Gastroesophageal sphincter (tissue), 4 donors: ENCODE measurements around the gene MTREX. TPM values are rescaled to one million over a fixed set of nuclear protein-coding genes. Genes with fewer than 3 reads are reported as not detected.
A peak's percentile ranks its signal among the peaks of the same experiment; 100 is the strongest.

Experiments used
- ATAC-seq: fragments of 150-250 bp; one replicate; pipeline ENCODE4 v1.9.1; 2016; ENCODE audit warnings: mild to moderate bottlenecking, moderate library complexity
- H3K27ac ChIP-seq, 4 donors: fragments of 200-600 bp; sonication (generic) in 3 of 4; 1 replicate in 3 of 4; 2 replicates in 1 of 4; pipeline ENCODE4 v1.5.1; 2016 to 2019
- H3K27me3 ChIP-seq: fragments of 200-600 bp; sonication (generic); one replicate; pipeline ENCODE4 v1.5.1; 2019
- H3K36me3 ChIP-seq, 2 donors: fragments of 200-600 bp; sonication (generic); one replicate each; pipeline ENCODE4 v1.5.1; 2019; ENCODE audit warnings: control low read depth in 1 of 2
- H3K4me1 ChIP-seq, 3 donors: fragments of 200-600 bp; sonication (generic); 1 replicate in 2 of 3; 2 replicates in 1 of 3; pipeline ENCODE4 v1.5.1; 2016 to 2019; ENCODE audit warnings: control low read depth in 2 of 3
- H3K4me3 ChIP-seq, 2 donors: fragments of 200-600 bp; sonication (generic); one replicate each; pipeline ENCODE4 v1.5.1; 2019; ENCODE audit warnings: mild to moderate bottlenecking in 1 of 2, moderate library complexity in 1 of 2
- H3K9me3 ChIP-seq, 3 donors: fragments of 200-600 bp; sonication (generic); one replicate each; pipeline ENCODE4 v1.5.1; 2017 to 2019; ENCODE audit warnings: control low read depth in 2 of 3
- CTCF ChIP-seq, 4 experiments: fragments of 200-600 bp in 2 of 4; fragments of 450-650 bp in 2 of 4; sonication (generic) in 1 of 4; IDR thresholded peaks; one replicate each; pipeline ENCODE4 v1.5.1; 2017 to 2019; ENCODE audit warnings: antibody characterized with exemption in 4 of 4, mild to moderate bottlenecking in 2 of 4, moderate library complexity in 2 of 4
- EP300 ChIP-seq: sonication (generic); formaldehyde crosslinking; IDR thresholded peaks from one replicate; pipeline ENCODE4 v1.6.1; 2017; ENCODE audit warnings: antibody characterized with exemption, mild to moderate bottlenecking
- POLR2A ChIP-seq, 2 donors: fragments of 450-650 bp; IDR thresholded peaks; one replicate each; pipeline ENCODE4 v1.6.1; 2017; ENCODE audit warnings: antibody characterized with exemption in 2 of 2, mild to moderate bottlenecking in 2 of 2, moderate library complexity in 1 of 2
- POLR2AphosphoS5 ChIP-seq: sonication (generic); formaldehyde crosslinking; IDR thresholded peaks from one replicate; pipeline ENCODE4 v1.6.1; 2017; ENCODE audit warnings: antibody characterized with exemption
- WGBS, 2 donors: methylation state at CpG; one replicate each; pipeline ENCODE4 v1.1.5; 2018; ENCODE audit warnings: low coverage in 1 of 2; 5-methylcytosine and 5-hydroxymethylcytosine counted together
- total RNA-seq, 4 donors: library from RNA; depleted of rRNA; stranded (reverse); fragments of >200 nt; gene quantifications; one replicate each; pipeline ENCODE4 v1.1.0, GENCODE V29; 2016

Gene MTREX
- total RNA-seq, 4 donors from 2014 or later: 55.7 to 93.2 (median 61.5) TPM

- no peaks in the 10 kb centered on the region for H3K9me3 ChIP-seq
- TF ChIP-seq POLR2AphosphoS5 (no peak), POLR2A (IDR thresholded peaks at IDR 0.05) (no peak), CTCF (IDR thresholded peaks at IDR 0.05) (no peak), EP300 (no peak)
- no peak overlapping the region for H3K27ac ChIP-seq
- peaks cover 0 to 21% of the 10 kb centered on the region in 2 donors for H3K36me3 ChIP-seq
- no peak overlapping the region for H3K4me3 ChIP-seq
- peaks cover 0 to 13% (median 0%) of the 10 kb centered on the region in 3 donors for H3K4me1 ChIP-seq
- H3K27me3 ChIP-seq: no peaks in the 10 kb centered on the region
- no peak for ATAC-seq
- 100% methylated on average over 1 of the region's 1 CpG for WGBS, 2 donors
Measured at GRCh38 chr5:55411876-55412275, 104.1 kb downstream of the MTREX start.

- no peak for ATAC-seq
- H3K4me3 ChIP-seq: no peak overlapping the region
- peaks cover 0 to 21% of the 10 kb centered on the region in 2 donors for H3K36me3 ChIP-seq
- no peaks in the 10 kb centered on the region for H3K27me3 ChIP-seq
- TF ChIP-seq POLR2A (IDR thresholded peaks at IDR 0.05) (no peak), CTCF (IDR thresholded peaks at IDR 0.05) (no peak), EP300 (no peak), POLR2AphosphoS5 (no peak)
- H3K9me3 ChIP-seq: no peaks in the 10 kb centered on the region
- H3K27ac ChIP-seq: no peak overlapping the region
- 86 to 89% methylated on average over 2 of the region's 2 CpGs for WGBS, 2 donors
- peaks cover 0 to 8% (median 0%) of the 10 kb centered on the region in 3 donors for H3K4me1 ChIP-seq
Measured at GRCh38 chr5:55413644-55414043, 105.9 kb downstream of the MTREX start.

- peaks cover 0 to 21% of the 10 kb centered on the region in 2 donors for H3K36me3 ChIP-seq
- H3K4me3 ChIP-seq: no peak overlapping the region
- H3K27me3 ChIP-seq: no peaks in the 10 kb centered on the region
- H3K27ac ChIP-seq: no peak overlapping the region
- H3K9me3 ChIP-seq: no peaks in the 10 kb centered on the region
- ATAC-seq: no peak
- TF ChIP-seq POLR2AphosphoS5 (no peak), CTCF (IDR thresholded peaks at IDR 0.05) (no peak), EP300 (no peak), POLR2A (IDR thresholded peaks at IDR 0.05) (no peak)
- H3K4me1 ChIP-seq: peaks cover 0 to 22% (median 4%) of the 10 kb centered on the region in 3 donors
Measured at GRCh38 chr5:55415071-55415470, 107.3 kb downstream of the MTREX start.

- ATAC-seq: no peak
- TF ChIP-seq CTCF (IDR thresholded peaks at IDR 0.05) (no peak), POLR2AphosphoS5 (no peak), EP300 (no peak), POLR2A (IDR thresholded peaks at IDR 0.05) (no peak)
- H3K4me3 ChIP-seq: no peak overlapping the region
- no peaks in the 10 kb centered on the region for H3K27me3 ChIP-seq
- H3K36me3 ChIP-seq: peaks cover 0 to 14% of the 10 kb centered on the region in 2 donors
- no peak overlapping the region for H3K27ac ChIP-seq
- H3K9me3 ChIP-seq: no peaks in the 10 kb centered on the region
- H3K4me1 ChIP-seq: peaks cover 7 to 33% (median 9%) of the 10 kb centered on the region in 3 donors
Measured at GRCh38 chr5:55416306-55416705, 108.5 kb downstream of the MTREX start.

GRCh38 chr5:55418994-55419968 lies 111.5 kb downstream of the MTREX start:
- TF ChIP-seq CTCF (IDR thresholded peaks at IDR 0.05) (no peak), POLR2A (IDR thresholded peaks at IDR 0.05) (no peak), EP300 (no peak), POLR2AphosphoS5 (no peak)
- H3K36me3 ChIP-seq: peaks cover 0 to 33% of the 10 kb centered on the region in 2 donors
- H3K4me3 ChIP-seq: no peak overlapping the region
- no peak for ATAC-seq
- peaks cover 9 to 48% (median 19%) of the 10 kb centered on the region in 3 donors for H3K4me1 ChIP-seq
- H3K27me3 ChIP-seq: no peaks in the 10 kb centered on the region
- no peaks in the 10 kb centered on the region for H3K9me3 ChIP-seq
- peak overlapping the region in 3 of 4 donors; percentile 32 to 56 (median 50) for H3K27ac ChIP-seq
